HepG2 (cell line): ENCODE data around the gene MST1R. TPM values are rescaled to one million over a fixed set of nuclear protein-coding genes. Genes with fewer than 3 reads are reported as not detected.
A peak's percentile ranks its signal among the peaks of the same experiment; 100 is the strongest.

Experiments used
- ARID2 ChIP-seq: sonication (generic); formaldehyde crosslinking; IDR thresholded peaks from 2 replicates; pipeline ENCODE4 v1.8.1; 2022; ENCODE audit warnings: mild to moderate bottlenecking, missing genetic modification reagents, borderline replicate concordance
- ATF7 ChIP-seq, 2 experiments: fragments of 450-650 bp in 1 of 2; sonication (generic) in 1 of 2; formaldehyde crosslinking in 1 of 2; IDR thresholded peaks; 2 replicates each; pipeline versions ENCODE4 v1.4.0 to v1.6.1; 2016 to 2020; ENCODE audit warnings: antibody characterized with exemption in 1 of 2, mild to moderate bottlenecking in 1 of 2, missing genetic modification reagents in 1 of 2
- JUNB ChIP-seq: sonication (generic); formaldehyde crosslinking; IDR thresholded peaks from 2 replicates; pipeline ENCODE4 v1.8.0; 2022; ENCODE audit warnings: missing genetic modification reagents, mild to moderate bottlenecking, borderline replicate concordance
- KAT8 ChIP-seq: IDR thresholded peaks from 2 replicates; pipeline ENCODE4 v1.6.1; 2016; ENCODE audit warnings: missing genetic modification reagents, missing compliant biosample characterization
- NCOA1 ChIP-seq: sonication (generic); formaldehyde crosslinking; IDR thresholded peaks from 2 replicates; pipeline ENCODE4 v1.9.0; 2021; ENCODE audit warnings: missing genetic modification reagents
- PHF8 ChIP-seq: sonication (generic); formaldehyde crosslinking; IDR thresholded peaks from 2 replicates; pipeline ENCODE4 v1.5.0; 2020; ENCODE audit warnings: missing genetic modification reagents
- POLR2G ChIP-seq: fragments of 200-400 bp; formaldehyde crosslinking; IDR thresholded peaks from 2 replicates; pipeline ENCODE4 v1.6.1; 2018; ENCODE audit warnings: mild to moderate bottlenecking, low read depth, low read length, moderate library complexity
- SALL2 ChIP-seq: sonication (generic); formaldehyde crosslinking; IDR thresholded peaks from 2 replicates; pipeline ENCODE4 v1.8.1; 2023; ENCODE audit warnings: mild to moderate bottlenecking, missing genetic modification reagents, inconsistent platforms
- TSC22D2 ChIP-seq: sonication (generic); formaldehyde crosslinking; IDR thresholded peaks from 2 replicates; pipeline ENCODE4 v1.5.1; 2020; ENCODE audit warnings: missing genetic modification reagents, mild to moderate bottlenecking, borderline replicate concordance
- ZMYM4 ChIP-seq: sonication (generic); formaldehyde crosslinking; IDR thresholded peaks from 2 replicates; pipeline ENCODE4 v1.8.1; 2023; ENCODE audit warnings: mild to moderate bottlenecking, missing genetic modification reagents
- ZNF143 ChIP-seq: sonication (generic); formaldehyde crosslinking; IDR thresholded peaks from 2 replicates; pipeline ENCODE4 v1.4.0; 2020; ENCODE audit warnings: missing genetic modification reagents
- ZNF264 ChIP-seq: sonication (generic); formaldehyde crosslinking; IDR thresholded peaks from 2 replicates; pipeline ENCODE4 v1.4.0; 2020; ENCODE audit warnings: missing genetic modification reagents
- ZNF501 ChIP-seq: sonication (generic); formaldehyde crosslinking; IDR thresholded peaks from 2 replicates; pipeline ENCODE4 v1.5.1; 2020; ENCODE audit warnings: mild to moderate bottlenecking, moderate library complexity, missing genetic modification reagents
- ZNF550 ChIP-seq: sonication (generic); formaldehyde crosslinking; IDR thresholded peaks from 2 replicates; pipeline ENCODE4 v1.4.0; 2020; ENCODE audit warnings: mild to moderate bottlenecking, missing genetic modification reagents, borderline replicate concordance
- ZNF781 ChIP-seq: sonication (generic); formaldehyde crosslinking; IDR thresholded peaks from 2 replicates; pipeline ENCODE4 v1.5.1; 2020; ENCODE audit warnings: borderline replicate concordance, mild to moderate bottlenecking, missing genetic modification reagents; ENCODE audit errors: not compliant biosample characterization
- polyA plus RNA-seq, 8 experiments: library from polyadenylated mRNA; depleted of rRNA in 3 of 8; stranded (reverse) in 7 of 8; unstranded in 1 of 8; fragments of >200 nt; fragmentation: Illumina TruSeq in 4 of 8; extraction: Trizol in 4 of 8; gene quantifications; 2 replicates each; pipeline versions ENCODE4 v1.2.1 to v1.2.3, GENCODE V29; 2011 to 2016; ENCODE audit warnings: low read depth in 4 of 8, missing spikeins in 1 of 8, mixed read lengths in 1 of 8; ENCODE audit not compliant: insufficient read depth in 1 of 8
- total RNA-seq, 5 experiments: library from RNA; depleted of rRNA; stranded (reverse); fragments of >200 nt; fragmentation: Illumina TruSeq; extraction: Trizol; gene quantifications; 2 replicates each; pipeline ENCODE4 v1.2.3, GENCODE V29; 2016; ENCODE audit warnings: low read depth in 1 of 5
- TF ChIP-seq, protein P1 (sequence below): sonication (generic); formaldehyde crosslinking; IDR thresholded peaks from 2 replicates; pipeline ENCODE4 v1.5.1; 2020; ENCODE audit warnings: missing genetic modification reagents, mild to moderate bottlenecking, borderline replicate concordance
- TF ChIP-seq, protein P2 (sequence below): IDR thresholded peaks from 2 replicates; pipeline ENCODE4 v1.6.1; 2016; ENCODE audit warnings: low read depth
- TF ChIP-seq, protein P3 (sequence below): sonication (generic); formaldehyde crosslinking; IDR thresholded peaks from 2 replicates; pipeline ENCODE4 v1.5.1; 2020; ENCODE audit warnings: mild to moderate bottlenecking, moderate library complexity, missing genetic modification reagents
- TF ChIP-seq, protein P4 (sequence below): sonication (generic); formaldehyde crosslinking; IDR thresholded peaks from 2 replicates; pipeline ENCODE4 v1.5.1; 2020; ENCODE audit warnings: missing genetic modification reagents, mild to moderate bottlenecking, borderline replicate concordance
- TF ChIP-seq, protein P5 (sequence below): sonication (generic); formaldehyde crosslinking; IDR thresholded peaks from 2 replicates; pipeline ENCODE4 v1.4.0; 2020; ENCODE audit warnings: missing genetic modification reagents

The MST1R gene
- total and polyA plus RNA-seq, 2 of the 13 experiments (the other 11 are each of a cell fraction or from before 2014, with no cell fraction given), result 0.11 to 0.77 TPM

DNA sequence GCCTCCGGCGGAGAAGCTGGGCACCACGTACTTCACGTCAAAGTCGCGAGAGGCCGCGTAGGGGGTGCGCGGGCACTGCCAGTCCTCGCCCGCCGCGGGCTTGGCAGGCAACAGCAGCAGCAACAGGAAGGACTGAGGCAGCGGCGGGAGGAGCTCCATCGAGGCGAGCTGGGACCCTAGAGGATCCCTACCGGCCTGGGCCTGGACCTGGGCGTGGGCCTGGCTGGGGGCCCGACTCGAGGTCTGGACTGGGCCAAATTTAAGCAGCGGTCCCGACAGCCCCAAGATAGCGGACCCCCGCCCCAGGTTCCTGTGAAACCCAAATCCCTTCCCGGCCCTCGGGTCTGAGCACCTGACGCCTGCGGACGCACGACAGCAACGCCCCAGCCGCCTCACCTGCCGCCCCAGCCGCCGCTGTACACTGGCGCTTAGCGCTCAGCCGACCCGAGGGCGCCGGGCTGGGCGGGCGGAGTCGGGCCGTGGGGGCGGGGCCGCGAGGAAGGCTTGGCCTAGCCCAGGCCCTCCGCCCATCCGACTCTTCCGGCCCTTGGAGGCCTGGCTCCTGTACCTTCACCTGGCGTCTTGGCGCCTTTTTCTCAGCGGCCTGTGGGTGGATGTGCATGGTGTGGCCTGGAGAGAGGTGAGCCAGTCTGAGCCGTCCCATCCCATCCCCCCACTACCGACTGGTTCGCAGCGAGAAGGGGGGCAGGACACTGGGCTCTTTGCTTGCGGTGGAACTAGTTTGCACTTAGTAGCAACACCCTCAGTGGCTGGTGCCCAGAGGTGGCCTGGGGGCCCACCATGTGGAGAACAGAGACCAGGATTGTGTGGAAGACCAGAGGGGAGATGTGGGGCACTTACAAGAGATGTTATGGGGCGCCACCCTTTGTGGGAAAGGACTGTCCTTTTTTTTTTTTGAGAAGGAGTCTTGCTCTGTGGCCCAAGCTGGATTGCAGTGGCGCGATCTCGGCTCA is at the start of gene MST1R (continued):
- no peak for TF ChIP-seq TSC22D2 (CRISPR knock-in tag)
- TF ChIP-seq ATF7 (IDR thresholded peaks at IDR 0.05), result no peak
- no peak for TF ChIP-seq ATF7 (CRISPR knock-in tag; IDR thresholded peaks at IDR 0.05)
- TF ChIP-seq ZNF264 (CRISPR knock-in tag), result peak; percentile 51; the same call in 1 of the 2 replicates
- TF ChIP-seq JUNB (CRISPR knock-in tag), result no peak
- TF ChIP-seq NCOA1, result no peak
- TF ChIP-seq, protein P1, sequence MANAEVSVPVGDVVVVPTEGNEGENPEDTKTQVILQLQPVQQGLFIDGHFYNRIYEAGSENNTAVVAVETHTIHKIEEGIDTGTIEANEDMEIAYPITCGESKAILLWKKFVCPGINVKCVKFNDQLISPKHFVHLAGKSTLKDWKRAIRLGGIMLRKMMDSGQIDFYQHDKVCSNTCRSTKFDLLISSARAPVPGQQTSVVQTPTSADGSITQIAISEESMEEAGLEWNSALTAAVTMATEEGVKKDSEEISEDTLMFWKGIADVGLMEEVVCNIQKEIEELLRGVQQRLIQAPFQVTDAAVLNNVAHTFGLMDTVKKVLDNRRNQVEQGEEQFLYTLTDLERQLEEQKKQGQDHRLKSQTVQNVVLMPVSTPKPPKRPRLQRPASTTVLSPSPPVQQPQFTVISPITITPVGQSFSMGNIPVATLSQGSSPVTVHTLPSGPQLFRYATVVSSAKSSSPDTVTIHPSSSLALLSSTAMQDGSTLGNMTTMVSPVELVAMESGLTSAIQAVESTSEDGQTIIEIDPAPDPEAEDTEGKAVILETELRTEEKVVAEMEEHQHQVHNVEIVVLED (CRISPR knock-in tag), result no peak
- TF ChIP-seq PHF8 (CRISPR knock-in tag), result peak; percentile 56; the same call in 1 of the 2 replicates
- peak; percentile 74; the same call in 1 of the 2 replicates for TF ChIP-seq ZNF501 (CRISPR knock-in tag)
- TF ChIP-seq, protein P2, sequence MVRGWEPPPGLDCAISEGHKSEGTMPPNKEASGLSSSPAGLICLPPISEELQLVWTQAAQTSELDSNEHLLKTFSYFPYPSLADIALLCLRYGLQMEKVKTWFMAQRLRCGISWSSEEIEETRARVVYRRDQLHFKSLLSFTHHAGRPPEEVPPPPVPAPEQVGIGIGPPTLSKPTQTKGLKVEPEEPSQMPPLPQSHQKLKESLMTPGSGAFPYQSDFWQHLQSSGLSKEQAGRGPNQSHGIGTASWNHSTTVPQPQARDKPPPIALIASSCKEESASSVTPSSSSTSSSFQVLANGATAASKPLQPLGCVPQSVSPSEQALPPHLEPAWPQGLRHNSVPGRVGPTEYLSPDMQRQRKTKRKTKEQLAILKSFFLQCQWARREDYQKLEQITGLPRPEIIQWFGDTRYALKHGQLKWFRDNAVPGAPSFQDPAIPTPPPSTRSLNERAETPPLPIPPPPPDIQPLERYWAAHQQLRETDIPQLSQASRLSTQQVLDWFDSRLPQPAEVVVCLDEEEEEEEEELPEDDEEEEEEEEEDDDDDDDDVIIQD (CRISPR knock-in tag), result no peak; the same call in 1 of the 2 replicates
- TF ChIP-seq, protein P3, sequence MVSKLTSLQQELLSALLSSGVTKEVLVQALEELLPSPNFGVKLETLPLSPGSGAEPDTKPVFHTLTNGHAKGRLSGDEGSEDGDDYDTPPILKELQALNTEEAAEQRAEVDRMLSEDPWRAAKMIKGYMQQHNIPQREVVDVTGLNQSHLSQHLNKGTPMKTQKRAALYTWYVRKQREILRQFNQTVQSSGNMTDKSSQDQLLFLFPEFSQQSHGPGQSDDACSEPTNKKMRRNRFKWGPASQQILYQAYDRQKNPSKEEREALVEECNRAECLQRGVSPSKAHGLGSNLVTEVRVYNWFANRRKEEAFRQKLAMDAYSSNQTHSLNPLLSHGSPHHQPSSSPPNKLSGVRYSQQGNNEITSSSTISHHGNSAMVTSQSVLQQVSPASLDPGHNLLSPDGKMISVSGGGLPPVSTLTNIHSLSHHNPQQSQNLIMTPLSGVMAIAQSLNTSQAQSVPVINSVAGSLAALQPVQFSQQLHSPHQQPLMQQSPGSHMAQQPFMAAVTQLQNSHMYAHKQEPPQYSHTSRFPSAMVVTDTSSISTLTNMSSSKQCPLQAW, result peak; percentile 26; the same call in 1 of the 2 replicates
- TF ChIP-seq ZMYM4 (CRISPR knock-in tag), result no peak
- TF ChIP-seq ARID2 (CRISPR knock-in tag), result no peak
- TF ChIP-seq ZNF143 (CRISPR knock-in tag), result no peak
- TF ChIP-seq POLR2G, result 0 out of 2 replicates have a peak, but pooled peaks have one; percentile 30
- TF ChIP-seq, protein P4, sequence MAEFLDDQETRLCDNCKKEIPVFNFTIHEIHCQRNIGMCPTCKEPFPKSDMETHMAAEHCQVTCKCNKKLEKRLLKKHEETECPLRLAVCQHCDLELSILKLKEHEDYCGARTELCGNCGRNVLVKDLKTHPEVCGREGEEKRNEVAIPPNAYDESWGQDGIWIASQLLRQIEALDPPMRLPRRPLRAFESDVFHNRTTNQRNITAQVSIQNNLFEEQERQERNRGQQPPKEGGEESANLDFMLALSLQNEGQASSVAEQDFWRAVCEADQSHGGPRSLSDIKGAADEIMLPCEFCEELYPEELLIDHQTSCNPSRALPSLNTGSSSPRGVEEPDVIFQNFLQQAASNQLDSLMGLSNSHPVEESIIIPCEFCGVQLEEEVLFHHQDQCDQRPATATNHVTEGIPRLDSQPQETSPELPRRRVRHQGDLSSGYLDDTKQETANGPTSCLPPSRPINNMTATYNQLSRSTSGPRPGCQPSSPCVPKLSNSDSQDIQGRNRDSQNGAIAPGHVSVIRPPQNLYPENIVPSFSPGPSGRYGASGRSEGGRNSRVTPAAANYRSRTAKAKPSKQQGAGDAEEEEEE, result no peak
- TF ChIP-seq ZNF550 (CRISPR knock-in tag), result no peak
- 0 out of 2 replicates have a peak, but pooled peaks have one; percentile 31 for TF ChIP-seq KAT8 (CRISPR knock-in tag)
- TF ChIP-seq ZNF781, result no peak
- TF ChIP-seq, protein P5, sequence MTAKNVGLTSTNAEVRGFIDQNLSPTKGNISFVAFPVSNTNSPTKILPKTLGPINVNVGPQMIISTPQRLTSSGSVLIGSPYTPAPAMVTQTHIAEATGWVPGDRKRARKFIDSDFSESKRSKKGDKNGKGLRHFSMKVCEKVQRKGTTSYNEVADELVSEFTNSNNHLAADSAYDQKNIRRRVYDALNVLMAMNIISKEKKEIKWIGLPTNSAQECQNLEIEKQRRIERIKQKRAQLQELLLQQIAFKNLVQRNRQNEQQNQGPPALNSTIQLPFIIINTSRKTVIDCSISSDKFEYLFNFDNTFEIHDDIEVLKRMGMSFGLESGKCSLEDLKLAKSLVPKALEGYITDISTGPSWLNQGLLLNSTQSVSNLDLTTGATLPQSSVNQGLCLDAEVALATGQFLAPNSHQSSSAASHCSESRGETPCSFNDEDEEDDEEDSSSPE, result 0 out of 2 replicates have a peak, but pooled peaks have one; percentile 35
- TF ChIP-seq SALL2 (CRISPR knock-in tag), result 0 out of 2 replicates have a peak, but pooled peaks have one; percentile 72
